HG03442 (cell line): ENCODE results near the gene CCDC159.
"Not testable (repeated sequence)": the region's sequence is repeated elsewhere in the genome, so short reads cannot be mapped to it uniquely, and the experiment has no call there.

ENCODE experiments used
- ATAC-seq: cut with Tn5 transposase; IDR thresholded peaks from one replicate; pipeline ENCODE4 v1.9.1; 2021; ENCODE audit warnings: mild to moderate bottlenecking, moderate library complexity; ENCODE audit not compliant: unreplicated experiment

CCDC159 gene

GRCh38 chr19:11337080-11337479, 9.2 kb upstream of the CCDC159 start:
- ATAC-seq: no peak

- no peak for ATAC-seq
Observed at GRCh38 chr19:11338121-11338520, 8.2 kb upstream of the CCDC159 start.

GRCh38 chr19:11338569-11339253, 7.6 kb upstream of the CCDC159 start:
- ATAC-seq: no peak

- ATAC-seq: peak; percentile 46
Observed at GRCh38 chr19:11339254-11340098, 6.8 kb upstream of the CCDC159 start, which contains the start of gene RAB3D. Gene RAB3D, minus strand, starts transcription at chr19:11339657. Its CDS starts 2,258 bp downstream, at chr19:11337399.

GRCh38 chr19:11340099-11340467, 6.2 kb upstream of the CCDC159 start:
- not testable (repeated sequence) for ATAC-seq

- ATAC-seq: no peak
Observed at GRCh38 chr19:11342429-11342828, 3.9 kb upstream of the CCDC159 start.

GRCh38 chr19:11345122-11345803, 1.1 kb upstream of the CCDC159 start:
- no peak for ATAC-seq

GRCh38 chr19:11347546-11348039, 1.3 kb downstream of the CCDC159 start:
- ATAC-seq: no peak

GRCh38 chr19:11349171-11349570, 2.9 kb downstream of the CCDC159 start:
- no peak for ATAC-seq

- ATAC-seq: not testable (repeated sequence)
Observed at GRCh38 chr19:11354102-11354501, 7.8 kb downstream of the CCDC159 start.

GRCh38 chr19:11355160-11356073, 9.1 kb downstream of the CCDC159 start, which contains the start of gene PLPPR2:
Gene PLPPR2, plus strand, starts transcription at chr19:11355432. Its CDS starts 2,242 bp downstream, at chr19:11357674.
- ATAC-seq: no peak

GRCh38 chr19:11356074-11356397, 9.7 kb downstream of the CCDC159 start:
- no peak for ATAC-seq

GRCh38 chr19:11356676-11357550, 10.6 kb downstream of the CCDC159 start:
- ATAC-seq: no peak

GRCh38 chr19:11359421-11359820, 13.1 kb downstream of the CCDC159 start:
- ATAC-seq: no peak

GRCh38 chr19:11361037-11361770, 14.9 kb downstream of the CCDC159 start:
- ATAC-seq: no peak

- no peak for ATAC-seq
Observed at GRCh38 chr19:11361771-11362731, 15.7 kb downstream of the CCDC159 start.

GRCh38 chr19:11363881-11364280, 17.6 kb downstream of the CCDC159 start:
- ATAC-seq: no peak
